GM18499 (cell line): ENCODE measurements around the gene PHACTR1.

Experiments
- ATAC-seq: cut with Tn5 transposase; IDR thresholded peaks from one replicate; pipeline ENCODE4 v1.9.1; 2021; ENCODE audit warnings: moderate number of reproducible peaks; ENCODE audit not compliant: insufficient read depth, unreplicated experiment

The PHACTR1 gene

DNA sequence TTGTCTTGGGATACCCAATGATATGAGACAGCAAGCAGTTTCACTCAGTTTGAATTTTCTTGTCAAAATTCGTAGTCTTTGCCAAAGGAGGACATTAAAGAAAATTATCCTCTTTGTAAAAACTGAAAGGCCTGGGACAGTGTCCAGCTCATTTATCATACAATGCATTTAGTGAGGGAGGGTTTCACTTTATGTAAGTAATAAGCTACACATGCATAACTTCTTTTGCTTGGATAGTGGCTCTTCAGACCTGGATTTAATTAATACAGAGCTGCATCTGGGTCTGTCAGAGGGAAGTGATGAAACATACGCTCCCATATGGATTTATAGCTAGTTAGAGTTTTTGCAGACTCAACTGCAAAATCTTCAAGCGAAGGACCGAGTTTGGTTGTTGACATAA, 175.6 kb downstream of the PHACTR1 start:
- no peak for ATAC-seq

DNA sequence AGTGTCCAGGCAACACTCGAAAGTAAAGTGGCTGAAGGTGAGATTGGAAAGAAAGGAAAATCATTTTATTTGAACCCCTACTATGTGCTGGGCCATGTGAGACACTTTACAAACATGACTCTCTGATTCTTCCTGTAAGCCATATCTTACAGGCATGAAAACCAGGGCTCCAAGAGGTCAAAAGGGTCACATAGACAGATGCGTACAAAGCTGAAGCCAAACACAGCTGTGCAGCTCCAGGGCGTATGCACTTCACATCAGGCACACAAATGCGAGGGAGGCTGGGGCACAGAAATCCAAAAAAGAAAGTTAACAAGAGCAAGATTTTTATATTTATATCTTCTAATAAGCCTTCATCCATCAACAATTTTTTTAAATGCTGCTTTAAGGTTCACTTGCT, 176.5 kb downstream of the PHACTR1 start:
- no peak for ATAC-seq

DNA sequence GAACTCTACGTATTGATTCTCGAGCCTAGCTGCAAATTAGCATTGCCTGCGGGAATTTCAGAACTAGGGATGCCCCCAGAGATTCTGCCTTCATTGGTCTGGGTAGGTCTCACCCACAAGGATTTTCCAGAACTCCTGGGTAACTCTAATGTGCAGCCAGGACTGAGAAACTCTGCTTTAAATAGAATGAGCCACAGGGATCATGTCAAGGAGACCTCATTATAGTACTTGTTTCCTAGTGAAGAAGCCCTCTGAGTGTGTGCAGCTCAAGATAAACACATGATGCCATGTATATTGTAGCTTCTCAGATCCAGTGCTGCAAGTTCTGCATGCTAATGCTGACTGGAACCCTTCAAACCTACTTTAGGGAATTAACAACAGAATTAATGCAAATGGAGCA, 179.2 kb downstream of the PHACTR1 start:
- no peak for ATAC-seq

- ATAC-seq: no peak
Measured at GRCh38 chr6:12896208-12896733, 179.7 kb downstream of the PHACTR1 start.

- ATAC-seq: no peak
Measured at GRCh38 chr6:12898603-12899002, 182.0 kb downstream of the PHACTR1 start.

DNA sequence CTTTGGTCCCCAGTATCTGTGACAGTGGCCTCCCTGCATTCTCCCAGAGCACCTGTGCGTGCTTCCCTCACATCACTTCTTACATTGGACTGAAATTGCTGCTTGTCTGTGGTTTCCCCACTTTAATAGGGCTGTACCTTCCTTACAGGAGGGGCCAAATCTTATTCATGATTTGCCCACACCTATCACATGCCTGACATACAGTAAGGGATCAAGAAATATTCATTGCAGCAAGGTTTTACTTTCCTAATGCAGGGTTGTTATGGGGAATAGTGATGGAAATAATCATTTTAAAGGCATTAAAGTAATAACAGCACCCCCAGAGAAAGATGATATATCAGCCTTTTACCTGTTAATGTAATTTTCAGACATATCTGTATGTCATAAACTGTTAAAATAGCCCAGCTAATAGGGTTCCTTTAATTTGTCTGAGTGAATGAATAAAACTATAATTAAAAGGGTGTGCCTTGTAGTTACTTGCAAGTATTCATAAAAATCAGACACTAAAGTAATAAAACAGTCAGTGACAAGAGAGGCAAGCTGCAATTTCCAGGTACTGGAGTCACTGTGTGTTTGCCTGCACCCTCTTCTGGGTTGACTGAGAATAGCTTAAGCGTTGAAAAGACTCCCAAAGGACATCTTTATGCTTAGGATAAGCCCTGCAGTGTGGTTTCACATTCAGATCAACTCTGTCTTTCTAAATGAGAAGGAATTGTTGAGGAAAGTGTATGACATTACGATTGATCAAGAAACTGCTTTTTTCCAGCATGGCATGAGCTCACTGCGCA, 182.7 kb downstream of the PHACTR1 start:
- no peak for ATAC-seq

- no peak for ATAC-seq
Measured at GRCh38 chr6:12903246-12903645, 186.7 kb downstream of the PHACTR1 start.

DNA sequence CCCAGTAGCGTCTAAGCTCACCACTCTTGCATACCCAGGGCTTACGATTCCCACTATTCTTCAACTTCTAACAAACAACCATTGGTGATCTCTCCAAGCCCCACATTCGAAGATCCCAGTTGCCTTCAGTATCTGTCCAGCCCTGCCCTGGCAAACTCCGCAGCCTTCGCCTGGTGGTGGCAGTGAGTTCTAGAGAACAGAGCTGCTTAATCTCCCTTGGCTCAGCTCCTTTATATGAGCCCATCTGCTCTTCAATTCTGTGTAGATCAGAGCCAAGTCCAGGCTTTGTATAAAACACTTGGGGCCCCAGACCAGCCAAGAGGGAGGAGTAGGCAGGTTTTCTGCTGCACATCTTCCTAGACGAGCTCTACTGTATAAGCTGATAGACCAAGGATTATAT, 193.3 kb downstream of the PHACTR1 start:
- ATAC-seq: no peak

DNA sequence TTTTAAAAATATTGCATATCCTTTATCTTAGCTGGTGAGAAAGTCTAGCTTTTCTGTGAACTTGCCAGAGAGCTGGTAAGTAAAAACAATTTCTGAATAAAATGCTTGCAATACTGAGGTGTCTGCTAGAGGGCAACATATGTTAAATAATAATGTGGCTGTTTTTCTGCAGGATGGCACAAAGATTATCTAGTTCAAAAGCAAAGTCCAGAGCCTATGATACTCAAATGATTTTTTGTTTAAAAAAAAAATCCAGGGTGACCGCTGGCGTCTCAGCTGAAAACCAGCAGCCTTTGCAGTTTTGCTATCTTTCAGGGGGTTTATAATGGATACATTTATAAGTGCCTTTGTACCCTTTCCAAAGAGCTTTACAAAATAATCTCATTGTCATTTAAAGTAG, 194.9 kb downstream of the PHACTR1 start:
- no peak for ATAC-seq

- ATAC-seq: no peak
Measured at GRCh38 chr6:12913201-12913600, 196.6 kb downstream of the PHACTR1 start.

- ATAC-seq: no peak
Measured at GRCh38 chr6:12916006-12916405, 199.4 kb downstream of the PHACTR1 start.

- ATAC-seq: no peak
Measured at GRCh38 chr6:12916420-12917136, 200.0 kb downstream of the PHACTR1 start.

- no peak for ATAC-seq
Measured at GRCh38 chr6:12921467-12921866, 204.9 kb downstream of the PHACTR1 start.

DNA sequence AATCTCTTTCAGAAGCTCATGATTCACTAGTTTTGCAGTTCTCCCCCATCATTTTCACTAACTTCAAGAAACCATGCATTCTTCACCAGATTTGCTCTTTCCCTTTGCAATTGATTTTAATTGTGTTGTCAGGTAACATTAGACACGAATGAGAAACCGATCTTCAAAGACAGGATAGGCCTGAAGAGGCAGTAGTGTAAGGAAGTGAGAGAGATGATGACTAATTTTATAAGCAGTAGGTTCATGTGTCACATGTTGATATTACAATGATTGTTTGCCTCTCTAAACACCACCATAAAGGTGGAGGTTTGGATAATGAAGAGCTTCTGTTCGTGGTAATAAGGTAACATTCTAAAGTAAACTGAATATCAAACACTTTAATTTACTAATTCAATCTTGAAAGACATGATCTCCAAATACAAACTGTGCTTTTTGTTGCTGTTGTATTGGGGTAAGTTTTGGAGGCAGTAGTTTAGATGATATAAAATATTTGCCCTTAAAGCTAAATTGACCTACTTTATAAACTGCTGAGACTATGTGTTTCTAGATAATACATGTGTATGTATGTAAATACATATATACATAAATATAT, 207.2 kb downstream of the PHACTR1 start:
- no peak for ATAC-seq

DNA sequence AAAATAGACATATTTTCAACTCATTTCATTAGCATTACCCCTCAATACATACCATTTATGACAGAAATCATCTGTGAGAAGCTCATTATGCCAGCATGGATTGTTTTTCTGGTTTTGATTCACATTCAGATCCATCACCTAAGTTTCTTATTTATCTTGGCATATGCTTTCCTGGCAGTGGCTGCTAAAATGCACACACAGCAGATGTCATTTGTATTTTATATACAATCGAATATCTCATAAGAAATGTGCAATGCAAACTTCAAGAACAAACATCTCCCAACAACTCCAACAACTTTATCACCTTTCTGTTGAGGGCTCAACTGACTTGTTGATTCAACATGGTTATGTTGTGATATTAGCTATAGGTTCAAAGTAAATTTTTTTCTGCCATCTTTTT, 208.3 kb downstream of the PHACTR1 start:
- ATAC-seq: no peak

GRCh38 chr6:12927746-12928145, 211.2 kb downstream of the PHACTR1 start:
- ATAC-seq: no peak

- ATAC-seq: no peak
Measured at GRCh38 chr6:12929678-12930077, 213.1 kb downstream of the PHACTR1 start.

- no peak for ATAC-seq
Measured at GRCh38 chr6:12931639-12932038, 215.1 kb downstream of the PHACTR1 start.

GRCh38 chr6:12935637-12936036, 219.1 kb downstream of the PHACTR1 start:
- no peak for ATAC-seq

DNA sequence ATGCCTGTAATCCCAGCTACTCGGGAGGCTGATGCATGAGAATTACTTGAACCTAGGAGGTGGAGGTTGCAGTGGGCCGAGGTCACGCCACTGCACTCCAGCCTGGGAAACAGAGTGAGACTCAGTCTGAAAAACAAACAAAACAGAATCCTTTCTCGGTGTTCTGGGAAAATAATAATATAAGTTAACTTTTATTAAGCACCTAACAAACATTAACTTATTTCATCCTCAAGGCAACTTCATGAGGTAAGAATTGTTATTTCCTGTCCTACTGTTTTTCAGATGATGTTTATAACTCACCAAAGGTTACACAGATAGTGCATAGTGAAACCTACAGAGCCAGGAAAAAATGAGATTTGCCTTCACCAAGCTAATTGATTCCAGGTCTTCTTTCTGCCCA, 221.4 kb downstream of the PHACTR1 start:
- no peak for ATAC-seq

DNA sequence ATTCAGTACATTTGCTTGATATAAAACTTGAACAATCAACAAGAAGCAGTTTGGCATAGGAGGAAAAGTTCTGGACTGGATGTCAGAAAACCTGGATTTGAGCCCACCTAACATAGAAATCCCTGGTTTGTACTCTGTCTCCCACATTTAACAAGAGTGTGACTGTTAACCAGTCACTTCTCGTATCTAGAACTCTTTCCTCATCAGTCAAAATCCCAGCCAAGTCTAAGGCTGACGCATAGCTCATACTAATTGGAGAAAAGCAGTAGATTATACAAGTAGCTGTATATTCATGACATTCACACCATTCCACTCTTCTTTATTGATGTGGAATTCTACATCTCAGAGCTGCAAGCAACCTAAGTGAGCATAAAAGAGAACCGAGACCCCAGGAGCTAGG, 222.7 kb downstream of the PHACTR1 start:
- no peak for ATAC-seq
